Myocyte (in vitro differentiated cells): ENCODE results near the gene MYBPC2. TPM values are rescaled to one million over a fixed set of nuclear protein-coding genes. Genes with fewer than 3 reads are reported as not detected.
"Not testable (repeated sequence)": the region's sequence is repeated elsewhere in the genome, so short reads cannot be mapped to it uniquely, and the experiment has no call there.

ENCODE experiments used
- DNase-seq: peaks from one replicate; pipeline ENCODE4 v3.0.0-alpha.2; 2012; ENCODE audit warnings: low read depth
- polyA plus RNA-seq: library from polyadenylated mRNA; unstranded; fragments of >200 nt; gene quantifications from one replicate; pipeline ENCODE4 v1.2.1, GENCODE V29; 2012; ENCODE audit warnings: missing spikeins
- total RNA-seq: library from RNA; depleted of rRNA; stranded (reverse); fragments of >200 nt; gene quantifications from 2 replicates; pipeline ENCODE4 v1.2.3, GENCODE V29; 2014

Gene MYBPC2
- 65.8 and 124 TPM in 2 replicates for total RNA-seq
- 10.1 TPM for polyA plus RNA-seq

- DNase-seq: peak; percentile 97
Measured at GRCh38 chr19:50432221-50433028, at the start of gene MYBPC2. Gene MYBPC2, plus strand, starts transcription at chr19:50432892. Its CDS starts 62 bp downstream, at chr19:50432954.

- no peak for DNase-seq
Measured at GRCh38 chr19:50383001-50383851, 49.5 kb upstream of the MYBPC2 start.

GRCh38 chr19:50383852-50384684 is 48.6 kb upstream of the MYBPC2 start, which contains the start of gene POLD1:
Gene POLD1, plus strand, starts transcription at chr19:50384347. Its CDS starts 14,505 bp downstream, at chr19:50398852.
- DNase-seq: peak; percentile 95

- peak; percentile 14 for DNase-seq
Measured at GRCh38 chr19:50384685-50385535, 47.8 kb upstream of the MYBPC2 start.

- DNase-seq: no peak
Measured at GRCh38 chr19:50387176-50387867, 45.4 kb upstream of the MYBPC2 start.

GRCh38 chr19:50387868-50388245 is 44.8 kb upstream of the MYBPC2 start:
- no peak for DNase-seq

GRCh38 chr19:50390295-50390694 is 42.4 kb upstream of the MYBPC2 start:
- DNase-seq: not testable (repeated sequence)

GRCh38 chr19:50390952-50391351 is 41.7 kb upstream of the MYBPC2 start:
- DNase-seq: not testable (repeated sequence)

- no peak for DNase-seq
Measured at GRCh38 chr19:50392759-50393158, 39.9 kb upstream of the MYBPC2 start.

- DNase-seq: no peak
Measured at GRCh38 chr19:50393589-50393988, 39.1 kb upstream of the MYBPC2 start.

- DNase-seq: no peak
Measured at GRCh38 chr19:50394017-50394416, 38.7 kb upstream of the MYBPC2 start.

GRCh38 chr19:50398675-50399367 is 33.9 kb upstream of the MYBPC2 start:
- DNase-seq: no peak

GRCh38 chr19:50399368-50399745 is 33.3 kb upstream of the MYBPC2 start:
- DNase-seq: no peak

GRCh38 chr19:50401605-50402450 is 30.9 kb upstream of the MYBPC2 start:
- DNase-seq: no peak

GRCh38 chr19:50402544-50403301 is 30.0 kb upstream of the MYBPC2 start:
- DNase-seq: no peak

GRCh38 chr19:50406156-50406820 is 26.4 kb upstream of the MYBPC2 start:
- DNase-seq: no peak

- DNase-seq: no peak
Measured at GRCh38 chr19:50406829-50407228, 25.9 kb upstream of the MYBPC2 start.
